Mucosa of descending colon (tissue), 3 donors: ENCODE measurements around the gene MYRIP. TPM values are rescaled to one million over a fixed set of nuclear protein-coding genes. Genes with fewer than 3 reads are reported as not detected.

Source experiments
- ATAC-seq: fragments of 200-7000 bp; cut with Tn5 transposase; one replicate; pipeline ENCODE4 v1.9.1; 2020; ENCODE audit warnings: mild to moderate bottlenecking, moderate library complexity
- DNase-seq, 3 donors: peaks; one replicate each; pipeline ENCODE4 v3.0.0-alpha.2; 2020
- H3K36me3 ChIP-seq: fragments of 200-600 bp; one replicate; pipeline ENCODE4 v1.8.0; 2021; ENCODE audit warnings: low read depth, mild to moderate bottlenecking
- H3K4me1 ChIP-seq: fragments of 200-600 bp; one replicate; pipeline ENCODE4 v1.8.0; 2021; ENCODE audit warnings: low read depth, mild to moderate bottlenecking
- H3K4me3 ChIP-seq: fragments of 200-600 bp; one replicate; pipeline ENCODE4 v1.8.0; 2021; ENCODE audit warnings: mild to moderate bottlenecking
- H3K9me3 ChIP-seq: fragments of 200-600 bp; one replicate; pipeline ENCODE4 v1.8.0; 2021; ENCODE audit warnings: mild to moderate bottlenecking
- CTCF ChIP-seq: fragments of 200-600 bp; IDR thresholded peaks from one replicate; pipeline ENCODE4 v1.8.0; 2022; ENCODE audit warnings: antibody characterized with exemption, mild to moderate bottlenecking
- intact Hi-C, 2 donors: fragments of 100-400 bp; cut with DNase I in 1 of 2; cut with micrococcal nuclease in 1 of 2; formaldehyde crosslinking; loops; one replicate each; pipeline versions ENCODE4 v1.11.0 to v1.11.1; 2022; cut with DNase I, micrococcal nuclease
- total RNA-seq, 3 donors: library from RNA; stranded (reverse); fragmentation: NEBNext Ultra II Directional in 2 of 3; extraction: Animal tissue kit (Norgen Biotek cat#: 25700) in 2 of 3; gene quantifications; one replicate each; pipeline versions ENCODE4 v1.2.1 to v1.2.4, GENCODE V29; 2021 to 2023
- donor health status: DM: no; HTN: no; CAD: no; lungs with moderate emphysema.
- donor health status: DM: no; HTN: no; CAD: no.
- donor health status: DM: no; HTN: yes; CAD: no.

MYRIP gene
- total RNA-seq, 3 donors from 2014 or later = 7.2 to 11.2 (median 9.9) TPM

GRCh38 chr3:40053663-40054062 lies 244.3 kb downstream of the MYRIP start:
- ATAC-seq = no peak
- Histone ChIP-seq H3K4me3 (no peak overlapping the region), H3K36me3 (no peaks in the 10 kb centered on the region), H3K9me3 (peaks cover 6% of the 10 kb centered on the region), H3K4me1 (no peaks in the 10 kb centered on the region)
- DNase-seq = no peak
- no peak for TF ChIP-seq CTCF
- intact Hi-C loops = no loop called here

DNA sequence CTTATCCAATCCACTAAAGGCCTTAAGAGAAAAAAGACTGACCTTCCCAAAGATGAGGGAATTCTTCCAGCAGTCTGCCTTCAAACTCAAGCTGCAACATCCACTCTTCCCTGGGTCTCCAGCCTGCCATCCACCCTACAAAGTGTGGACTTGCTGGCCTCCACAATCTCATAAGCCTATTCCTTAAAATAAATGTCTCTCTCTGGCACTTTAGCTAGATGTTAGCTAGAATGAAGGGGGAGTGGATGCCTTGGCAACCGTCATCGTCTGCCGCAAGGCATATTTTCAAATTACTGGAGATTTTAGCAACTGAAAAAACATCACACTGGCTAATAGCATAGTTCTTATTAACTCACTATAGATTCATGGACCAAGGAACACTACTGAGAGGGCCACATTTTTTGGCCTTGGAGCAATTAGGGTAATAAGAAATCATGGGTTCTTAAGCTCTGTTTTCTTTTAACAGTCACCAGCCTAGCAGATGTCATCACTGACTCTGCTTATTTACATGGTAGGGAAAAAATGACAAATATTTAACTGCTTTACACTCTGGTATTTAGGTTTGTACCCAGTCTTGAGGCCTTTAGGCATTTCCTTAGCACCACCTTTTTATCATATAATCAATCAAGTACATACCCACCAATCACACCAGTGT lies 245.3 kb downstream of the MYRIP start:
- intact Hi-C loops = no loop called here
- Histone ChIP-seq H3K4me1 (no peaks in the 10 kb centered on the region), H3K9me3 (peaks cover 4% of the 10 kb centered on the region), H3K36me3 (no peaks in the 10 kb centered on the region), H3K4me3 (no peak overlapping the region)
- TF ChIP-seq CTCF = no peak
- DNase-seq (no peak), ATAC-seq (no peak)

- no peak for TF ChIP-seq CTCF
- H3K4me3 ChIP-seq = no peak overlapping the region
- H3K36me3 ChIP-seq = no peaks in the 10 kb centered on the region
- ATAC-seq = no peak
- H3K9me3 ChIP-seq = no peaks in the 10 kb centered on the region
- no peak for DNase-seq
- no peaks in the 10 kb centered on the region for H3K4me1 ChIP-seq
- intact Hi-C loops = no loop called here
Observed at GRCh38 chr3:40055361-40055760, 246.0 kb downstream of the MYRIP start.

GRCh38 chr3:40055956-40056355 lies 246.5 kb downstream of the MYRIP start:
- no peak for TF ChIP-seq CTCF
- Histone ChIP-seq H3K36me3 (no peaks in the 10 kb centered on the region), H3K4me3 (no peak overlapping the region), H3K4me1 (no peaks in the 10 kb centered on the region), H3K9me3 (no peaks in the 10 kb centered on the region)
- no peak for ATAC-seq
- DNase-seq = no peak
- intact Hi-C loops = no loop called here

GRCh38 chr3:40057077-40057476 lies 247.7 kb downstream of the MYRIP start:
- Histone ChIP-seq H3K4me3 (no peak overlapping the region), H3K36me3 (no peaks in the 10 kb centered on the region), H3K4me1 (no peaks in the 10 kb centered on the region), H3K9me3 (no peaks in the 10 kb centered on the region)
- no peak for TF ChIP-seq CTCF
- DNase-seq (no peak), ATAC-seq (no peak)
- intact Hi-C loops = no loop called here

- H3K4me3 ChIP-seq = no peak overlapping the region
- H3K9me3 ChIP-seq = no peaks in the 10 kb centered on the region
- H3K36me3 ChIP-seq = no peaks in the 10 kb centered on the region
- DNase-seq (no peak), ATAC-seq (no peak)
- no peaks in the 10 kb centered on the region for H3K4me1 ChIP-seq
- intact Hi-C loops = no loop called here
- TF ChIP-seq CTCF = no peak
Observed at GRCh38 chr3:40057786-40058185, 248.4 kb downstream of the MYRIP start.
